HG02938 (cell line): ENCODE data around the gene ELOB.

Experiments
- ATAC-seq: cut with Tn5 transposase; IDR thresholded peaks from one replicate; pipeline ENCODE4 v1.9.1; 2021; ENCODE audit warnings: mild to moderate bottlenecking, moderate library complexity; ENCODE audit not compliant: unreplicated experiment

Gene ELOB

GRCh38 chr16:2777231-2777902 lies at the start of gene ELOB:
Gene ELOB, minus strand, starts transcription at chr16:2777280. Its CDS starts 41 bp downstream, at chr16:2777239.
- peak; percentile 61 for ATAC-seq

GRCh38 chr16:2825906-2826305 lies 48.8 kb upstream of the ELOB start:
- ATAC-seq = no peak

- ATAC-seq = no peak
Measured at GRCh38 chr16:2825049-2825742, 48.1 kb upstream of the ELOB start.

GRCh38 chr16:2824626-2825025 lies 47.5 kb upstream of the ELOB start:
- no peak for ATAC-seq

- no peak for ATAC-seq
Measured at GRCh38 chr16:2822496-2822895, 45.4 kb upstream of the ELOB start.

GRCh38 chr16:2822158-2822495 lies 45.0 kb upstream of the ELOB start:
- ATAC-seq = no peak

GRCh38 chr16:2821487-2822157 lies 44.5 kb upstream of the ELOB start:
- no peak for ATAC-seq

- ATAC-seq = no peak
Measured at GRCh38 chr16:2820836-2821486, 43.9 kb upstream of the ELOB start.

- ATAC-seq = no peak
Measured at GRCh38 chr16:2819939-2820835, 43.1 kb upstream of the ELOB start.

GRCh38 chr16:2819179-2819938 lies 42.3 kb upstream of the ELOB start:
- ATAC-seq = no peak

- no peak for ATAC-seq
Measured at GRCh38 chr16:2818272-2818876, 41.3 kb upstream of the ELOB start.

GRCh38 chr16:2817340-2818271 lies 40.5 kb upstream of the ELOB start:
- ATAC-seq = no peak

GRCh38 chr16:2816751-2817339 lies 39.8 kb upstream of the ELOB start, which contains the start of gene PRSS21:
Gene PRSS21, plus strand, starts transcription at chr16:2817237. Its CDS starts 32 bp downstream, at chr16:2817269.
- no peak for ATAC-seq

GRCh38 chr16:2815299-2815771 lies 38.3 kb upstream of the ELOB start:
- no peak for ATAC-seq

GRCh38 chr16:2814551-2815298 lies 37.6 kb upstream of the ELOB start:
- no peak for ATAC-seq

- ATAC-seq = no peak
Measured at GRCh38 chr16:2813771-2814221, 36.7 kb upstream of the ELOB start.
